ENCODE results near the gene AIF1.

AIF1 gene

GRCh38 chr6:31639449-31639861, 24.4 kb downstream of the AIF1 start:
- peaks cover 95% of the 10 kb centered on the region for H3K36me3 ChIP-seq (ENCODE audit: insufficient read depth, low read depth, low read length)
- H3K9ac ChIP-seq (ENCODE audit: low read depth, low read length), result no peak overlapping the region
- no peaks in the 10 kb centered on the region for H3K27me3 ChIP-seq (ENCODE audit: insufficient read depth, low read length)
- no peaks in the 10 kb centered on the region for H3K4me1 ChIP-seq (ENCODE audit: insufficient read depth, low read length)
- no peaks in the 10 kb centered on the region for H3K9me3 ChIP-seq (ENCODE audit: insufficient read depth, low read depth, low read length)
- no peak overlapping the region for H3K4me3 ChIP-seq (ENCODE audit: low read length)
- no peak overlapping the region for H3K27ac ChIP-seq (ENCODE audit: low read length)

DNA sequence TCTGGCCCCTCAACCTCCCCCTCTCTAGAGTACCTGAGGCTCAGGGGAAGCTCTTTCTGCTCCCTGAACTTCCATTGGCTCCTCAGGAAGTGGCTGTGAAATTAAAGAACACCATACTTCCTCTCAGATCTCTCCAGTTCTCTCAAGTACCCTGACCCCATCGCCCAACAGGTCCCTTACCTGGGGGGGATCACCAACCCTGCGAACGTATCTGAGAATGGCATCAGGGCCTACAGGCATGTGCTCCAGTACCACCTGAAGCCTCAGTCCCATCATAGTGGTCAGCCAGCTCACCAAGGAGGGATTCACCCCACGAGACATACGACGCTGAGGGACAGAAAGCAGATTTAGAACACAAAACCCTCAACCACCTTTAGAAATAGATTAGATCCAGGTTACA, 25.6 kb downstream of the AIF1 start:
- Histone ChIP-seq H3K9me3 (ENCODE audit: insufficient read depth, low read depth, low read length) (no peaks in the 10 kb centered on the region), H3K27me3 (ENCODE audit: insufficient read depth, low read length) (no peaks in the 10 kb centered on the region), H3K36me3 (ENCODE audit: insufficient read depth, low read depth, low read length) (peaks cover 95% of the 10 kb centered on the region), H3K4me3 (ENCODE audit: low read length) (no peak overlapping the region), H3K27ac (ENCODE audit: low read length) (no peak overlapping the region), H3K9ac (ENCODE audit: low read depth, low read length) (no peak overlapping the region), H3K4me1 (ENCODE audit: insufficient read depth, low read length) (no peaks in the 10 kb centered on the region)

DNA sequence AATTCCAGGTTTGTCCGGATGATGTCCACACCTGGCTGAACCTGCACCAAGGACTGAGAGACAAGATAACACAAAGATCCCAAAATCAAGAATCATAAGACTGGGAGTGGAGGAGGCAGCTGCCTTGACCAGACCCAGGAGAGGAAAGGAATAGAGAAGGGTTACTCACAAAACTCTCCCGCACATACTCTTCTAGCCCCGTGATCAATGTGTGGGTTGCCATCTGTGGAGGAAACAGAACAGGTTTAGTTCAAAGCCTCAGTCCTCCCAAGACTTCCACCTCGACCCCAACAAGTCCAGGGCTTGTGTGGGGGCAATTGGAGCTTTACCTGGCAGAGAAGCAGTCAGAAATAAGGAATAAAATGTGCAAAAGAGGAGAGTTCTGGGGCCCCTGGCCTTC, 26.3 kb downstream of the AIF1 start:
- no peak overlapping the region for H3K27ac ChIP-seq (ENCODE audit: low read length)
- H3K36me3 ChIP-seq (ENCODE audit: insufficient read depth, low read depth, low read length), result peaks cover 95% of the 10 kb centered on the region
- H3K4me3 ChIP-seq (ENCODE audit: low read length), result no peak overlapping the region
- H3K27me3 ChIP-seq (ENCODE audit: insufficient read depth, low read length), result no peaks in the 10 kb centered on the region
- H3K9ac ChIP-seq (ENCODE audit: low read depth, low read length), result no peak overlapping the region
- H3K9me3 ChIP-seq (ENCODE audit: insufficient read depth, low read depth, low read length), result no peaks in the 10 kb centered on the region
- H3K4me1 ChIP-seq (ENCODE audit: insufficient read depth, low read length), result no peaks in the 10 kb centered on the region

DNA sequence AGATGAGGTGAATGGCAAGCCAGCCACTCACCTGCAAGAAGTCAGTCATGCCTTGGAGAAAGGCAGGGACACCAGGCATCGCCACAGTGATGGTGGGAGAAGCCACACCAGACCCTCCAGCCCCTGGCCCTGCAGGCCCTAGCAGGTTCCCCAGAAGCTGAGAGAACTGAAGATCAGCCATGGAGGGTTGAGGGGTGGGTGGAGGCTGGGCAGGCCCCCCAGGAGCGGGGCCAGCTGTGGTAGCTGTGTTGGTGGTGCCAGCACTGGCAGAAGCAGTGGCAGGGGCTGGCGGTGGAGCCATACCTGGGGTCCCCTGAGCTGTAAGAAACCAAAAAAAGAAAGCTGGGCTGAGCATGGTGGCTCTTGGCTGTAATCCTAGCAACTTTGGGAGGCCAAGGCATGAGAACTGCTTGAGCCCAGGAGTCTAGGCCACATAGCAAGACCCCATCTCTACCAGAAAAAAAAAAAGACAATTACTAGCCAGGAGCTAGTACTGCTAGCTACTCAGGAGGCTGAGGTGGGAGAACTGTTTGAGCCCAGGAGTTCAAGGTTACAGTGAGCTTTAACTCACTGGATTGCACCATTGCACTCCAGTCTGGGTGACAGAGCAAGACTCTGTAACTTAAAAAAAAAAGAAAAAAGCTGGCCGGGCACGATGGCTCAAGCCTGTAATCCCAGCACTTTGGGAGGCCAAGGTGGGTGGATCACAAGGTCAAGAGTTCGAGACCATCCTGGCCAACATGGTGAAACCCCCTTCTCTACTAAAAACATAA, 27.9 kb downstream of the AIF1 start:
- Histone ChIP-seq H3K27me3 (ENCODE audit: insufficient read depth, low read length) (no peaks in the 10 kb centered on the region), H3K36me3 (ENCODE audit: insufficient read depth, low read depth, low read length) (peaks cover 94% of the 10 kb centered on the region), H3K27ac (ENCODE audit: low read length) (no peak overlapping the region), H3K4me1 (ENCODE audit: insufficient read depth, low read length) (no peaks in the 10 kb centered on the region), H3K9ac (ENCODE audit: low read depth, low read length) (no peak overlapping the region), H3K9me3 (ENCODE audit: insufficient read depth, low read depth, low read length) (no peaks in the 10 kb centered on the region), H3K4me3 (ENCODE audit: low read length) (no peak overlapping the region)

- H3K36me3 ChIP-seq (ENCODE audit: insufficient read depth, low read depth, low read length), result peaks cover 95% of the 10 kb centered on the region
These were observed 28.9 kb downstream of the AIF1 start for GRCh38 chr6:31643818-31644454.

DNA sequence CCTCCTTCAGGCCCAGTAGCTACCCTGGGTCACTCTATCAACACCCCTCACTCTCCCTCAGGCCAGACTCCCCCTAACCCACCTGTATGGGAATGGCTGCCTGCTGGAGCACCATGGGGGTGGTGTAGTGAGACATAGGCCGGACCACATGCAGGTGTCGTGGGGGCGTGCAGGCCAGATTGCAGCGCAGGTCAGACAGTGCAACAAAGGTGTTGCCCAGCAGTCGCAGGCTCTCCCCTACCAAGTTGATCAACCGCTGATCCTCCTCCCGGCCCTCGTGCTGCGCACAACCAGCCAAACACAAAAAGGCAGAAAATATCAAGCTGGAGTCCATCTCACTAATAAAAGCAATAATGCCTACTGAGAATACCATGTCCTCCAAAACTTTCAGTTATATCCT, 30.3 kb downstream of the AIF1 start:
- Histone ChIP-seq H3K27me3 (ENCODE audit: insufficient read depth, low read length) (no peaks in the 10 kb centered on the region), H3K4me3 (ENCODE audit: low read length) (no peak overlapping the region), H3K9ac (ENCODE audit: low read depth, low read length) (no peak overlapping the region), H3K9me3 (ENCODE audit: insufficient read depth, low read depth, low read length) (no peaks in the 10 kb centered on the region), H3K4me1 (ENCODE audit: insufficient read depth, low read length) (no peaks in the 10 kb centered on the region), H3K36me3 (ENCODE audit: insufficient read depth, low read depth, low read length) (peaks cover 95% of the 10 kb centered on the region), H3K27ac (ENCODE audit: low read length) (no peak overlapping the region)

More at GRCh38 chr6:31643818-31644454, 28.9 kb downstream of the AIF1 start:
- H3K9me3 ChIP-seq (ENCODE audit: insufficient read depth, low read depth, low read length), result no peaks in the 10 kb centered on the region
- H3K27ac ChIP-seq (ENCODE audit: low read length), result no peak overlapping the region
- H3K9ac ChIP-seq (ENCODE audit: low read depth, low read length), result no peak overlapping the region
- H3K27me3 ChIP-seq (ENCODE audit: insufficient read depth, low read length), result no peaks in the 10 kb centered on the region
- no peaks in the 10 kb centered on the region for H3K4me1 ChIP-seq (ENCODE audit: insufficient read depth, low read length)
- no peak overlapping the region for H3K4me3 ChIP-seq (ENCODE audit: low read length)

GRCh38 chr6:31651602-31652191, 36.7 kb downstream of the AIF1 start:
- H3K27me3 ChIP-seq (ENCODE audit: insufficient read depth, low read length), result no peaks in the 10 kb centered on the region
- H3K36me3 ChIP-seq (ENCODE audit: insufficient read depth, low read depth, low read length), result peaks cover 48% of the 10 kb centered on the region
- peak overlapping the region; percentile 83; the same call in 1 of the 2 replicates for H3K9ac ChIP-seq (ENCODE audit: low read depth, low read length)
- no peaks in the 10 kb centered on the region for H3K9me3 ChIP-seq (ENCODE audit: insufficient read depth, low read depth, low read length)
- peaks cover 5% of the 10 kb centered on the region; the same call in 1 of the 2 replicates for H3K4me1 ChIP-seq (ENCODE audit: insufficient read depth, low read length)
- peak overlapping the region; percentile 98 for H3K4me3 ChIP-seq (ENCODE audit: low read length)
- H3K27ac ChIP-seq (ENCODE audit: low read length), result no peak overlapping the region

- H3K4me1 ChIP-seq (ENCODE audit: insufficient read depth, low read length), result peaks cover 5% of the 10 kb centered on the region; the same call in 1 of the 2 replicates
- peak overlapping the region; percentile 83 for H3K9ac ChIP-seq (ENCODE audit: low read depth, low read length)
- no peaks in the 10 kb centered on the region for H3K9me3 ChIP-seq (ENCODE audit: insufficient read depth, low read depth, low read length)
- H3K27me3 ChIP-seq (ENCODE audit: insufficient read depth, low read length), result no peaks in the 10 kb centered on the region
- H3K27ac ChIP-seq (ENCODE audit: low read length), result peak overlapping the region; percentile 81
- peak overlapping the region; percentile 98 for H3K4me3 ChIP-seq (ENCODE audit: low read length)
- H3K36me3 ChIP-seq (ENCODE audit: insufficient read depth, low read depth, low read length), result peaks cover 39% of the 10 kb centered on the region
These were observed 38.1 kb downstream of the AIF1 start for GRCh38 chr6:31652925-31653724.

- peaks cover 27% of the 10 kb centered on the region for H3K36me3 ChIP-seq (ENCODE audit: insufficient read depth, low read depth, low read length)
- H3K27me3 ChIP-seq (ENCODE audit: insufficient read depth, low read length), result no peaks in the 10 kb centered on the region
- no peak overlapping the region for H3K27ac ChIP-seq (ENCODE audit: low read length)
- H3K9me3 ChIP-seq (ENCODE audit: insufficient read depth, low read depth, low read length), result no peaks in the 10 kb centered on the region
- H3K4me1 ChIP-seq (ENCODE audit: insufficient read depth, low read length), result peaks cover 8% of the 10 kb centered on the region
- H3K9ac ChIP-seq (ENCODE audit: low read depth, low read length), result no peak overlapping the region
- no peak overlapping the region for H3K4me3 ChIP-seq (ENCODE audit: low read length)
These were observed 39.7 kb downstream of the AIF1 start for GRCh38 chr6:31654574-31655348.

DNA sequence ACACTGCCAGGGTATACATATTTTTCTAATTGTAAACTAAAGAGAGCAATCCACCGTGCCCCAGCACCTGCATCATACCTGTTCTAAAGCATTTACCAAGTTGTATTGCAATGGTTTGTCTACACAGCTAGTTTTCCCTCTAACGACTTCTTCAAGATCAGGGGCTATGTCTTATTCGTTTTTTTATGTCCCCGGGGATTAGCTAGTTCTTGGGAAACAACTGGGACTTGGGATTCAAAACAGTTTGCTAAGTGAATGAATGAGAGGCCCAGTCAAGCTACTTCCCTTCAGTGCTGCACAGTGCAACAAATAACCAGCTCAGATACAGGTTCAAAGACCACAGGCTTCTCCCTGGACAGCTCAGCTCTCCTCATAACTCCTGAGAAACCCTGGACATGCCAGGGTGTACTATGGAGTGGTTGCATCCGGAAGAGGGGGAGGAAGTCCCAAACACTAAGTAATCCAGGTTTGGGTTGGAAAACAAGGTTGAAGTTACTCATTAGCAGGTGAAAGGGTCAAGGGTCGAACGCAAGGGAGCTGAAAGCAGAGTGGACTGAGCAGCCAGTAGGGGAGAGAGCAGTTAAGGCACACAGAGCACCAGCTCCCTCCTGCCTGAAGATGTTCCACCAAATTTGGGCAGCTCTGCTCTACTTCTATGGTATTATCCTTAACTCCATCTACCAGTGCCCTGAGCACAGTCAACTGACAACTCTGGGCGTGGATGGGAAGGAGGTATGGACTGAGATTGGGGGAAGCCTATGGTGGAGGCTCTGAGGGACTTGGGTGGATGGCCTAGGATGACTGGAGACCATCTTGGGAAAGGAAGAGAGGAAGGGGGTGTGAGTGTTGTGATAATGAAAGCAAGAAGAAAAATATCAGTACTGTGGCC, 40.6 kb downstream of the AIF1 start, which contains the start of gene APOM:
Gene APOM (plus strand): TSS at position 546 of the 889 bp plus-strand sequence. CDS start 73 bp downstream, at position 619.
- Histone ChIP-seq H3K27me3 (ENCODE audit: insufficient read depth, low read length) (no peaks in the 10 kb centered on the region), H3K4me1 (ENCODE audit: insufficient read depth, low read length) (peaks cover 12% of the 10 kb centered on the region), H3K9me3 (ENCODE audit: insufficient read depth, low read depth, low read length) (no peaks in the 10 kb centered on the region), H3K36me3 (ENCODE audit: insufficient read depth, low read depth, low read length) (peaks cover 18% of the 10 kb centered on the region), H3K4me3 (ENCODE audit: low read length) (no peak within 1 kb of the TSS), H3K9ac (ENCODE audit: low read depth, low read length) (no peak within 1 kb of the TSS), H3K27ac (ENCODE audit: low read length) (no peak within 1 kb of the TSS)

Data from iPS-20b (cell line).